NCI-H2171 treated with DMSO at 0.1 percent for 48 hours (cell line): ENCODE measurements around the gene TIMP3.

Experiments used
- DNase-seq: peaks from one replicate; lab custom pipeline; 2025; lab: John Stamatoyannopoulos, UW

TIMP3 gene

DNA sequence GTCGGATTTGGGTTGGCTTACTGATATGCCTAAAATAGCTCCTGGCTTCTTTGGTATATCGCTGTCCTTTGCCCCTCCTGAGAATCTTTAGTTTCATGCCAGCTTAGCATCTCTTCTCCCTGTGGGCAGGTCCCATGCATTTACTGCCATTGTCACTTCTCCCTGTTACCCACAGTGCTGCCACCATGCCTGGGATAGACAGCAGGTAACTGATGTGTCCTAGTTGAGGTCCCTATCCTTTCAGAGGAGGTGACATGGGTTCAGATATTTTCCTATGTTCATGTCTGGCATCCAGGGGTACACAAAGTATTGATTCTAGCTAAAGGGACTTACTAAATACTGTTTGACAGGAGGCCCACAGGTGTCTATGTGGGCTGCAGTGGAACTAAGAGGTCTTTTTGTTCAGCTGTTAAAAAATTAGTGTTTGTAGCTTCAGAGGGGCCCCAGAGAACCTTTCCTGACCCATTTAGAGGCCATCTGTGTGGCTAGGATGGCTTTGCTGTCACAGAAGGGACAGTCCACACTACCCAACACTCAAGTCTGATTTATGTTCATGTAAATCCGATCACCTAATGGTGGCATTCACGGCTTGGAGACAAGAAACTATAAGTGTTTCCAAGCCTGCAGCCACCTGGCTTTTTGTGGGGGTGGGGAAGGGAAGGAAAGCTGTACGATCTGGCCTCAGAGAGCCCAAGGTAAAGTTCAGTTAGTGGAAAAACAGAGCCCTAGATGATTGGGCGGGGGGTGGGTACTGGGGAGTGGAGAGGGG is 8.5 kb downstream of the TIMP3 start:
- no peak for DNase-seq

DNA sequence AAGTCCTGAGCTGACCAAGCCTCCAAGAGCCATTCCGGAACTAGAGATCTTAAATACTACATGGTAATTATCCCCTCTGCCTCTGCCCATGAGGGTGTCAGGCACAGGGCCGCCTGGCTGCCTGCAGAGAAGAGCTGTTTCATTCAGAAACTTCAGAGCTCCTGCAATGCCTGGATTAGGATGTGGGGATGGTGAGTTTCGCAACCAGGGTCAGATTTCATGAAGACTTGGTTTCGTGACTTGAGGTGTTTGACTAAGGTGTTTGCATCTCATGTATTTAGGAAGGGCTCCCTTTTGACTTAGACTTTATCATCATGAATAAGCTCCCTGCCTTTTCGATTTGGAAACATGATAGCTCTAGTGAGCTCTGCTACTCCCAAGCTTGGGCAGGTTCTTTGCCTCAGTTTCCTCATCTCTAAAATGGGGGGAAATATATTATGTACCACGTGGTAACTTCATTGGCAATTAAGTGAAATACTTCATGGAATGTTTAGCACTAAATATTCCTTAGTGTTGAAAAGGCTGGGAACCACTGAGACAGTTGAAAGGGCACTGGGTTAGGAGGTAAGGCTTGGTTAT is 9.1 kb downstream of the TIMP3 start:
- DNase-seq: peak; percentile 27

DNA sequence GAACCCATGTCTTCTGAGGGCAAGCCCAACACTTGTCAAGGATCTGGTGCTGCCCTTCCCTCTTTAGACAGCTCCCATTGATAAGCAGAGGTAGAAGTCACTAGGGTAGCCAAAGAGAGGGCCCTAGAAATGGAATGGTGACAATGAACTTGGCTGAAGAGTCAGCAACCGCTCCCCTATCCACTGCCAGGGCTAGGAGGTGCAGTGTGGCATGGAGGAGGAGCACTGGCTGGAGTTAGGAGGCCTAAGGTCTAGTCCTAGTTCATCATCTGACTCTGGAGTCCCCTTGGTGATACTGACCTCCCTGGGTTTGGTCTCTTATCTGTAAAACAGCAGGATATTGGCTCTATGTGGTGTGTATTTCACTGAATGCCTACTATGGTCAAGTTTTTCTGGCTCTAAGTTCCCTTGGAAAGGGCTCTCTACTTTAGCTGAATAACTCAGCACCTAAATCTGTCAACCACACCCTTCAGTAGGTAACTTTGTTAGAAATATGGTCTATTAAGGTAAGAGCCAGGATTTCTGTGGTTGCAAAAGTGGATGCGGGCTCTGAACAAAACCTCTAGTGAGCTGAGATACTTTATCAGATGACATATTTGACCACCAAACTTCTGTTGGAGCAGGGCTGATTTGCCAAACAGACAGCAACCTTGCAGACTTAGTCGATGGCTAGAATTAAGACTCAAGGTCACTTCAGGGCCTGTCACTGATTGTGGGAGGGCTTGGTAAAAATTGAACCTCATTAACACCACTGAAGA is 10.5 kb downstream of the TIMP3 start:
- no peak for DNase-seq

DNA sequence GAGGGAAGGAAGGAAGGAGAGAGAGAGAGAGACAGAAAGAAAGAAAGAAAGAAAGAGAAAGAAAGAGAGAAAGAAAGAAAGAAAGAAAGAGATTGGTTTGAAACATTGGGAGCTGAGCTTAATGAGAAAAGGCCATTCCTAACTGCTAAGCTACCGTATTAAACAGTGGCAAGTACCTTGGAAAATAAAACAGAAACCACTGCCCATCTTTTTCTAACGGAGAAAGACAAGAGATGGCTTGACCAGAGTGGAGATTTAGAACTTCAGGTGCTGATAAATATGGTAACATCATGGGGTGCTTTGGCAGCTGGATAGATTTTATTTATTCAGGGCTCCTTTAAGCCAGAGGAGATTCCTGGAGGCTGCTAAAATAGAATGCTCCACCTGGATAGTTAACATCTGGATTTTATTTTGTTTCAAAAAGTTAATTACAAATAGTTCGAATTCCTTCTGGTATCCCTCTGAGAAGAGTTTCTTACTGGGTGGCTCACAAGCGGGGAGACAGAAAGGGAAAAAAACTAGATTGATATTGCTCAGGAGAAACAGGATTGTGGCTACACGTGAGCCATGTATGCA is 12.9 kb downstream of the TIMP3 start:
- no peak for DNase-seq

DNA sequence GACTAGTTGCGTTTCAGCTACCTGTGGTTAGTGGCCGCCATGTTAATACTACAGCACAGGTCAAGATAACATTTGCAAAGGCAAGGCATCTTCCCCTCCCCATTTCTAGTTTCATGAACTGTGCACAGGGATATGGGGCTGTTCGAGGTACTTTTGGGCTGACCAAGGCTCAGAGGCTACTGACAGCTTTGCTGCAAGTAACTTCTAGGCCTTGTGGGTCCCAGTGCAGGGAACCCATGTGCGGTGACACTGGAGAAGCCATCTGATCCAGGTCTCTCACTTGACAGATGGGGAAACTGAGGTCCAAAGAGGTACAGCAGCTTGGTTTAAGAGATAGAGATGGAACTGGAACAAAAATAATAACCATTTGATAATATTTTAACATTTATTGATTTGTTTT is 13.6 kb downstream of the TIMP3 start:
- no peak for DNase-seq

DNA sequence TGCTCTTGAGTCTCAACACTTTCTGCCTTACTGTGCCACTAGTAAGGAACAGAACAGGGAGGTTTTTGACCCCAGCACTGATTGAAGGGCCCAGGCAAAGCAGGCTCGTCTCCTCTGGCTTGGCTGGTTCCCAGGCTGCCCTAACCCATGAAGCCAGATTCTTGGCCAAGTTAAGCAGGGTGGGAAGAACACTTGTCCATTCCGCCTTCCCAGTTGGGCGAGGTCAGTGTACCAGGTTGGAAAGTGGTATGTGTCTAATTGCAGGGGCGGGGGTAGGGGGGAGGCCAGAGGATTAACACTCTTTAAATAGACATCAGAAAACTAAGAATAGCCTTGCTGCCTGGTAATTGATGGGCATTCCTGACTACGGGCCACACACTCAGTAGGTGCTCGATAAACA is 14.4 kb downstream of the TIMP3 start:
- DNase-seq: no peak

DNA sequence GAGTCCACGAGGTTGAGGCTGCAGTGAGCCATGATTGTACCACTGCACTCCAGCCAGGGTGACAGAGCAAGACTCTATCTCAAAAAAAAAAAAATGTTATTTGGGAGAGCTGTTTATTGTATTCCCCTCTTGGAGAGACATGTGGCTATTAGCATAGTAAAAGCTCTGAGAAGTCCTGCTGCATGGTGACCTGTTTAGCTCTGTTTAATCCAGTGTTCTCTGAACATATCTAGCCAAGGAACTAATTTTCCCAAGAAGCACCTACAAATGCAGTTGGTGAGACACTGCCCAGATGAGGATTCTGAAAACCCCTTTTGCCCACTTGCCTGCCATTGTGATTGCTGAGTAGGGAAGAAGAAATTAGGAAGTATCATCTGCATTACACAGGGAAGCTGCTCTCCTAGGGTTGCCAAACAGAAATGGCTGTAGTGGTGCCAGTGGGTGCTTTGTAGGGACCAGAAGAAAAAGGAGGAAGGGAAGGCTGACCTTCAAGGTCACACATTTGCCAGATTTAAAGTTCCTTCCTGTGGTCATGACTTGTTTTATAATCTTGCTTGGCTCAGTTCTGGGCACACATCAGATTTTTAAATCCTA is 15.7 kb downstream of the TIMP3 start:
- no peak for DNase-seq

DNA sequence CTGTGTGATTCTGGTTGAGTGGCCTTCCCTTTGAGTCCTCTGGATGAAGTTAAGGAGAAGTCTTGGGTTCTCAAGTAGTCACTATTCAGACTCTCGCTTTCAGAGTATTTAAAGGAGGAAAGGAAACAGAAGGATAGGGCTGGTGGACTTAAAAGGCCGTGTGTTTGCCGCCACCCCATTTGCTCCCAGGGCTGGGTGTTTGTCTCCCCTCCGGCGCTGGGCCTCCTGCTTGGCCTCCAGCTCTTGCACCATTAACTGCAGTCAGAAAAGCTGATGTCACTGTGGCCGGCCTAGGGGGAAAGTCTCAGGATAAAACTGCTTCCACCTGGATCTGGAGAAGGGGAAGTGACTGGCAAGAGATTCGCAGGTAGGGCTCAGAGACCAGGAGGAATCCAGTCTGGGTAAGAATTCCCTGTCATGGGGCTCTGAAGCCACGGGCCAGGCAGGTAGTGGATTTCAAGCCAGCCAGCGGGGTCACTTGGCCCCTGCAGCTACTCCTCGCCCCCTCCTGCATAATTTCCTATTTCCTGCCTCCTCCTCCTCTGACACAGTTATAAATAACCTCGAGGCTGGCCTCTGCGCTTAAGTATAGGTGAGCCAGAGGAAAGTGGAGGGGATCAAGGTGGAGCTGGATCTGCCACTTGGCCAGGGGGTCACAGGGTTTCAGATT is 17.1 kb downstream of the TIMP3 start:
- DNase-seq: no peak

DNA sequence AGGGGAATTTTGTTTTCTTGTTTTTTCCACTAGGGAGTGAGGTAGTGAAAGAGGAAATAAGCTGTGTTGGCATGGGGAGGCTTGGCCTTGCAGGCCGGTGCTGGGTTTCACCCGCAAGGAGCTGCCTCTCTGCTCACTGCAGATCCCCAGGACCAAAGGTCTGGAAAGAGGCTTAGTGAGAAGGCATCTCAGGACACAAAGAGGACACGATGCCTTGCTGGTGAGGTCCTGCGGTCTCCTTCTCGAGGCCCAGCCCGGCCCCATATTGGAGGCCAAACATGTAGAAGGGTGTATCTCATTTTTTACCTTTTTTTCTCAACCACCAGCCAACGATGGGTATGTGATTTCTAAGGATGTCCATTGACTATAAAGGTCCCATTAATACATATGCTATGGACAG is 17.6 kb downstream of the TIMP3 start:
- DNase-seq: no peak

DNA sequence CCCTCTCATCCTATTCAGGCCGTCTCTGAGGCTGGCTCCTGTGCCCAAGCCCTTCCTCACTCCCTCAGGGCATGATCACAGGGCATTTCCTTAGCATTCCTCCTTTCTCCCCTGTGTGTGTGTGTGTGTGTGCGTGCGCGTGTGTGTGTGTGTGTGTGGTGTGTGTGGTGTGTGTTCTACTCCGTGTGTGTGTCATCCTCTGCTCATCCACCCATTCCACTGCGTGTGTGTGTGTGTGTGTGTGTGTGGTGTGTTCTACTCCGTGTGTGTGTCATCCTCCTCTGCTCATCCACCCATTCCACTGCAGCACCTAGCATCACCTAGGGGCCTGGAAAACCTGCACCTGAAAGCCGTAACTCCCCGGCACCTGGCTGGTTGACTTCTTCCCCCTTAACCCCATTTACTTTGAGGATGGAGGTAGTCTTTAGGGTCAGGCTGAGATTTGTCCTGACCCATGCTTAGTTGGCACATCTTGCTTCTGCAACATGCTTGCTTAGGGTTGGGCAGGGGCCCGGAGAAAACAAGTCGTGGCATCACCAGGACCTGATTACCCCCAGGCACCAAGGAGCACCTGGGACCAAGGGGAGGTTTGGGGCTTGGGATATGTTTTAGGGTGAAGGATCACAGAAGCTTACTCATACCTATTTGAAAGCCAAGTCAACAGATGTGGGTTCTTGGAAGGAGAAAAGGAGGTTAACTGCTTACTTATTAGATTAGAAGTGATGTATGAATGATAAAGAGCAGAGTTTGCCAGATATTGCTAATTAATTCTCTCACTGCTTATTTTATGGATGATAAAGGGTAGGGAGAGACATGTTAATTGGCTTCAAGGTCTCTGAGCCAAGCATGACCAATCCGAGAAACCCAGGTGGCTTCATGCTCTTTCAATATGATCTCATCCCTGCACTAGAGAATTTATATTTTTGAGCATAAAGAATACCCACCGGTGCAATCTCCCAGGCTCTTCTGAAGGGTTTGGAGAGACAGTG is 18.9 kb downstream of the TIMP3 start:
- no peak for DNase-seq

DNA sequence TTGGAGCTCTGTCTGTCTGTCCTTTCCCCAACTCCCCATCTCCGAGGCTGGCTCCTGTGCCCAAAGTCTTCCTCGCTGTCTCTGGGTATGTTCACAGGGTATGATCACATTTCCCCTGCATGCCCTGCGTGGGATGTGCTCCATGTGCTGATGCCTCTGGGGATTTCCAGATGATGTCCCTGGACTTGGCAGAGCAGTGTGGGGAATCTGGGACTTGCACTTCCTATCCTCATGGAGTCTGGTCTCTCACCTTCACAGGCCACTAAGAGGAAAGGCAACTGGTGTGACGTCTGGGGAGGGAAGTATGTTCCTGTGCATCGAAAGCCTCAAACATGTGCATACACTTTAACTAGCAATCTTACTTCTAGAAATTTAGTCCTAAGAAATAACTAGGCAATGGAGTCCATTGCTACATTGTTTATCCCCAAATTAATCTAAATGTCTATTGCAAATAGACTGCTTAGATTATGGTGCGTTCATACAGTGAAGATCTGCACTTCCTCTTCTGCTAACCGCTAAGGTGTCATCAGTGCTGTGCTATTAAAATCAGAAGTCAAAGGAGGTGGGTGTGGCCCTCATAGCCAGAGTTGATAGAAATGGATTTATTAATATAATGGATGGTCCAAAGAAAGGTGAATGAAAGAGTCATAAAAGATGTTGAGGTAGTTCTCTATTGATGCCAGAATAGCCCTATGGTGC is 20.8 kb downstream of the TIMP3 start:
- no peak for DNase-seq

DNA sequence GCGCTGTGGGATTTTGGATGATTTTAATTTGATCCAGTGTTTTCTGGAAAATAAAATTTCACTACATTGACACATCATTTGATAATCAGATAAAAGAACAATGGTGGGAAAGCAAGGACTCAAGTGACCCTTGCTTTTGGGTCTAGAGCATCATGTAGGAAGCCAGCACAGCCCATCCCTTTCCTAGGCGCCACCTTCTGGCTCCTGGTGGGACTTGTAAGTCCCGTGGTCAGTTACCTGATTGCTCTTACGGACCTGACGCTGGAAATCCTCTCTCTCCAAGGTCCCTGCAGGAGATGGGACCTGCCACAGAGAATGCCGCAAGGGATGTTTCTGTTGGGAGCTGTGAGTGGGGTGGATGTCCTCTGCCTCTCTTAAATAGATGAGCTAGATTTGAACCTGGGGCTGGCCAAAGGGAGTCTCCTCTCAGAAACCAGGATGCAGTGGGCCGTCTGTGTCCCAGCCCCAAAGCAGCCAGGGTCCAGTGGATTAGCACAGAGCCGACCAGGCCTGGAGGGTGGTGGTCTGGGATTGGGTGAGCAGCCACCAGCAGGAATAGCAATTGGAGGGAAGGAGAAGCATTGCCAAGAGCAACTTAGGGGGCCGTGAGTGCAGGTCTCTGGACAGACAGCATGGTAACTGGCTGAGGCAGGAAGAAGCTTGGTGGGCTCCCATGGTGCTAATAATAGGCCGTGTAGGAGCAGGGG is 21.7 kb downstream of the TIMP3 start:
- DNase-seq: no peak

DNA sequence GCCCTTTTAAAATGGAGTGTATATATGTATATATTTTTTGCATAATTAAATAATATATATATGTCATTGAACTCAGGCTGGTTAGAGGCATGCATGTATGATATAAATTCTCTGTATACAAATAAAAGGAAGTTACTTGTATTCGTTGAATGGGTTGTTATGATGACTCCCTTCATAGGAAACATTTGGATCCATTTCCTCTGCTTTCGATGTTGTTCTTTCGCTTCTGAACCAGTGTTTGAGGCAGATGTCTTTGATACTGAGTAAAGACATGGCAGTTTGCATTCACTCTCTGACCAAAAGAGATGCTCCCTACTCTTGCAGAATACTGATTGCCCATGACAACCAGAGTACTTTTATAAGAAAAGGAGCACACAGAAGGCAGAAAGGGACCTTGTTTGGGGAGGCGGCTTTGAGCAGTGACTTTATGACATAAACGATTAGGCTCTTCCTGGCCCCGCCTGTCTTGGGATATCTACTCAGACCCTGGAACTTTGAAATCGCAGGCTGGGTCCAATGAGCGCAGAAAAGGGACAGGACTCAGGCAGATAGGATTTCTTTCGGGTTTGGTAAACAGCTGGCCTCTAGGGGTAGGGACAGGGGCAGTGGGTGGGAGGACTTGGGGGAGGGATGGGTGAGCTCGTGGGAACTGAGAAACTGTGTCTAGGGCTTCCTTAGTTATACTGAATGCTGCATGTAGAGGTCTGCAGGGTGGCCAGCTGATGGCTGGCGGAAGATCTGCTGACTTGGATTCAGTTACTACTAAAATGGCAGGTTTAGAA is 23.2 kb downstream of the TIMP3 start:
- DNase-seq: no peak

DNA sequence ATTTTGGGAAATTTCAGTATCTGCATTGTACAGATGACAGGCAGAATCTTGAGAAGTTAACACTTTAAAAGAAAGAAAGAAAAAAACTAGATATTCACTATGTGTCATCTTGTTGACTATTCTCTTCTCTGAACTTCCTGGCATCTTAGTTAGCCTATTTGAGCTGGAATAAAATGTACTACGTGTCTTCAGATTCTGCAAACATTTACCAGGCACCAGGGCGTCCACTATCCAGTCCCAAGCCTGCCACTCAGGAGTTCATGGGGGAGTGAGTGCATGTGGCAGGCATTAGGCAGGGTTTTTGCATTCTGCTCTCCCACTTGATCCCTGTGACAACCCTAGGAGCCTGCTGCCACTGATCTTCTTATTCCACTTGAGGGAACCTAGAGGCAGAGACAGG is 25.0 kb downstream of the TIMP3 start:
- no peak for DNase-seq

DNA sequence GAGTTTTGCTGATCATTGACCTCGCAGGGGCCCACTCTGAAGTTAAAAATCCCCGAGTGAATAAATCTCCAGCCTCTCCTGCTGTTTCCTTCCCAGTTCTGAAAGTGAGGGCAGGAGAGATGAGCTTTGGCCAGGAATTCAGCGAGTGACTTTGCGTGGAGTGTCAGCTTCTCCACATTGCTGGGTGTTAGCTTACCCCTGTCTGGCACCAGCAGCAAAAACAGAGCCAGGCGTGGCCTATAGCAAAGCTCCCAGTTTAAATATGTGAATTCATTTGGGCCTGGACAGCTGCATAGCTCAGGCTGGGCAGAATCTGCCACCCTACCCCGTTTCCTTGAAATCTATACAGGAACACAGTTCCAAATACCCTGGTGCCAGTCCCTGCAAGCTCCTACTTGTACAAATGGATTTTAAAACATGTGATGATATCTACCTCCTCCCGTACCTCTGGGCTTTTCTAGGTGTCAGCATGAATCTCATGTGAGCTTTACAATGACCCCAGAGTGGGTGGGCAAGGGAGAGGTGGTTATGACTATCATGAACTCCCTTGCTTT is 25.6 kb downstream of the TIMP3 start:
- no peak for DNase-seq

DNA sequence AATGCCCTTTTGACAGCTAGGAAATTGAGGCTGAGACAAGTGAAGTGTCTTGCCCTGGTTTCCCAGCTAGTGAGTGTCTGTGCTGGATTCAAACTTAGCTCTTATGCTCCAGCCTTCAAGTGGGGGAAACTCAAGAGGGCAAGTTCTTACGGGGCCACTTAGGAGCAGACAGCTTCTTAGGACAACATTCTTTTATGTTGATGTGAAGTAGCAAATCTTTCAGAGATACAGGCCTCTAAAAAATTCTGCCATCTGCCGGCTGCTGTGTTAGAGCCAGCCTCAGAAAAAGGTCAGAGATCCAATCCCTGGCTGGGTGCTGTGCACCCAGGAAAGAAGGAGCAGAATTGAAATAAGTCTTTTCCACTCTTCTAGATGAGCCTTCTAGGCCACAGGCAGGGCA is 26.6 kb downstream of the TIMP3 start:
- no peak for DNase-seq

DNA sequence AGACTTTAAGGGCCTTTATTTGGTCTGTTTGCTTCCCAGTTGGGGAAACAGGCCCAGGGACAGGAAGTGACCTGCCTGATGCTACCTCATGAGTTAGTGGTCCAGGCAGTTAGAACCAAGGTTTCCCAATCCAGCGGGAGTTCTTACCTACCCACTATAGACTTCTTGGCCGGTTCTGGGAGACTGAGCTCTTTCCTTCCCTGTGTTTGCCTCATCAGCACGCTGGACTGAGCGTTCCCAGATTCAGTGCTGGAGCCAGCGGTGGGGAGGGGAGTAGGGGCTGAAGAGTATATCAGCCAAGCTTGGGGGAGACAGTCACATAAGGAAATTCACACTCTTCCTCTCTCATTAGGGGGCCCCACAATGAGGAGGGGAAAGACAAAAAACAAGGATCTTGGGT is 27.1 kb downstream of the TIMP3 start:
- no peak for DNase-seq

DNA sequence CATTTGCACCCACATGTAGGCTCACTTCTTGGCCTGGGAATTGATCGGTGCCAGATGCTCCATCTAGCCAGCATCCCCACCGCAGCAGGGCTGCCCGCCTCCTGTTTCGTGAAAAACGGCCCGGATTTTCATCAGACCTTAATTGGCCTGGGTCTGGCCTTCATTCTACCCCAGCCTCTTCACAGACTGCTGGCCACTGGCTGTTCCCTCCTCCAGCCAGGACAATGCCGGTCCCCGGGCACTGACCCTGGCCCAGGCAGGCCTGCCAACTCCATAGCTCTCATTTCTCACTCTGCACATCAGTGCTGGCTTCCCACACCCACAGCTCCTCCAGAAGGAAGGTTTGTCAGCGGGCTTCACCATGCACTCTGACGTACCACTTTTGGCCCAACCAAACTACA is 27.9 kb downstream of the TIMP3 start:
- DNase-seq: no peak
